Activated CD8-positive, alpha-beta T cell treated with anti-CD3 and anti-CD28 coated beads for 36 hours (primary cell): ENCODE data around the gene MBTPS1. TPM values are rescaled to one million over a fixed set of nuclear protein-coding genes. Genes with fewer than 3 reads are reported as not detected.
"Not testable (repeated sequence)": the region's sequence is repeated elsewhere in the genome, so short reads cannot be mapped to it uniquely, and the experiment has no call there.

ENCODE experiments used
- ATAC-seq: fragments of 200-7000 bp; cut with Tn5 transposase; one replicate; pipeline ENCODE4 v1.10.0; 2021; ENCODE audit warnings: mild to moderate bottlenecking, moderate library complexity
- CTCF ChIA-PET: fragments of 350-600 bp; sonication (Branson Sonifier 250); formaldehyde crosslinking; loops from one replicate; lab custom pipeline; 2021; ENCODE audit warnings: antibody characterized with exemption; lab: Charles Lee
- POLR2A ChIA-PET: fragments of 350-600 bp; sonication (Branson Sonifier 250); formaldehyde crosslinking; loops from one replicate; lab custom pipeline; 2021; ENCODE audit warnings: antibody characterized with exemption; lab: Charles Lee
- DNase-seq: peaks from one replicate; pipeline ENCODE4 v3.0.0-alpha.2; 2020
- H3K27ac Mint-ChIP-seq: one replicate; pipeline ENCODE4 v1.8.0; 2021; ENCODE audit warnings: mild to moderate bottlenecking, mixed read lengths
- H3K27me3 Mint-ChIP-seq: one replicate; pipeline ENCODE4 v1.8.0; 2021; ENCODE audit warnings: mixed read lengths
- H3K36me3 Mint-ChIP-seq: one replicate; pipeline ENCODE4 v1.8.0; 2021; ENCODE audit warnings: low read depth, mixed read lengths
- H3K4me1 Mint-ChIP-seq: one replicate; pipeline ENCODE4 v1.8.0; 2021; ENCODE audit warnings: low read depth, mixed read lengths
- H3K4me3 Mint-ChIP-seq: one replicate; pipeline ENCODE4 v1.8.0; 2021; ENCODE audit warnings: mild to moderate bottlenecking, moderate library complexity, mixed read lengths
- H3K9me3 Mint-ChIP-seq: one replicate; pipeline ENCODE4 v1.8.0; 2021; ENCODE audit warnings: mixed read lengths
- CTCF ChIP-seq: fragments of 200-600 bp; IDR thresholded peaks from one replicate; pipeline ENCODE4 v1.8.0; 2022; ENCODE audit warnings: antibody characterized with exemption, mild to moderate bottlenecking
- intact Hi-C: fragments of 100-400 bp; cut with micrococcal nuclease; formaldehyde crosslinking; loops from one replicate; pipeline ENCODE4 v1.10.0; 2022
- total RNA-seq, 2 experiments: library from RNA; stranded (reverse); gene quantifications; one replicate each; pipeline ENCODE4 v1.2.3, GENCODE V29; 2021

The MBTPS1 gene
- total RNA-seq, 2 experiments from 2014 or later, result 31.5 to 31.7 TPM

- Mint-ChIP-seq H3K36me3 (peaks cover 5% of the 10 kb centered on the region), H3K27me3 (no peaks in the 10 kb centered on the region), H3K27ac (peak overlapping the region; percentile 87), H3K4me1 (peaks cover 33% of the 10 kb centered on the region), H3K9me3 (no peaks in the 10 kb centered on the region), H3K4me3 (peak overlapping the region; percentile 94)
- CTCF ChIA-PET, result interaction anchor here (0.7 to 6.1 kb wide), 12 partner anchors 12 to 159 kb away, joined by 3 to 40 read pairs (median 9); partner anchors contain the start of genes DNAAF1, HSDL1 and TAF1C
- peak; percentile 48 for TF ChIP-seq CTCF
- intact Hi-C loops, result no loop called here
- DNase-seq (peak; percentile 73), ATAC-seq (peak; percentile 40)
- POLR2A ChIA-PET, result interaction anchor here (0.7 to 3.5 kb wide), 17 partner anchors 10 to 398 kb away, joined by 3 to 26 read pairs (median 5); partner anchors contain the start of genes DNAAF1, HSDL1 and TAF1C
These were observed 623 bp downstream of the MBTPS1 start for GRCh38 chr16:84115919-84116719.

GRCh38 chr16:84111949-84112348 is 4.8 kb downstream of the MBTPS1 start:
- H3K4me1 Mint-ChIP-seq, result peaks cover 50% of the 10 kb centered on the region
- H3K27ac Mint-ChIP-seq, H3K9me3 Mint-ChIP-seq, ATAC-seq, H3K36me3 Mint-ChIP-seq, H3K4me3 Mint-ChIP-seq, intact Hi-C loops, H3K27me3 Mint-ChIP-seq: not testable (repeated sequence)
- CTCF ChIA-PET, result interaction anchor here (0.9 to 1.4 kb wide), 3 partner anchors 11 to 156 kb away, joined by 3 to 4 read pairs (median 3); no protein-coding TSS in a partner anchor
- DNase-seq, result peak; percentile 54
- POLR2A ChIA-PET, result interaction anchor here (1.1 kb wide), 1 partner anchor 33 kb away, joined by 3 read pairs; the partner anchor contains the start of genes DNAAF1 and HSDL1

- ChIA-PET CTCF (interaction anchor here (0.9 to 1.4 kb wide), 3 partner anchors 11 to 155 kb away, joined by 3 to 4 read pairs (median 3); no protein-coding TSS in a partner anchor), POLR2A (interaction anchor here (1.1 kb wide), 1 partner anchor 34 kb away, joined by 3 read pairs; the partner anchor contains the start of genes DNAAF1 and HSDL1)
- Mint-ChIP-seq H3K36me3 (peaks cover 4% of the 10 kb centered on the region), H3K4me3 (no peak overlapping the region), H3K9me3 (no peaks in the 10 kb centered on the region), H3K27me3 (no peaks in the 10 kb centered on the region), H3K4me1 (peaks cover 55% of the 10 kb centered on the region), H3K27ac (no peak overlapping the region)
- DNase-seq, result no peak
- no peak for ATAC-seq
- intact Hi-C loops, result no loop called here
- no peak for TF ChIP-seq CTCF
These were observed 5.2 kb downstream of the MBTPS1 start for GRCh38 chr16:84111525-84111924.

- POLR2A ChIA-PET, result interaction anchor here (1.1 kb wide), 1 partner anchor 13 kb away, joined by 3 read pairs; no protein-coding TSS in a partner anchor
- no peak for TF ChIP-seq CTCF
- CTCF ChIA-PET, result interaction anchor here (0.9 to 1.9 kb wide), 4 partner anchors 10 to 154 kb away, joined by 3 to 7 read pairs (median 4); partner anchors contain the start of gene TAF1C
- Mint-ChIP-seq H3K4me1 (peaks cover 59% of the 10 kb centered on the region), H3K27ac (peak overlapping the region; percentile 31), H3K9me3 (no peaks in the 10 kb centered on the region), H3K27me3 (no peaks in the 10 kb centered on the region), H3K4me3 (no peak overlapping the region), H3K36me3 (peaks cover 2% of the 10 kb centered on the region)
- ATAC-seq (no peak), DNase-seq (no peak)
- intact Hi-C loops, result no loop called here
These were observed 6.2 kb downstream of the MBTPS1 start for GRCh38 chr16:84110527-84110926.

- H3K27ac Mint-ChIP-seq, result peak overlapping the region; percentile 67
- no peak for TF ChIP-seq CTCF
- ChIA-PET POLR2A (no interaction called here), CTCF (interaction anchor here (1.0 to 1.9 kb wide), 3 partner anchors 26 to 77 kb away, joined by 4 to 7 read pairs (median 4); partner anchors contain the start of gene TAF1C)
- no peak for ATAC-seq
- intact Hi-C loops, result no loop called here
- H3K4me3 Mint-ChIP-seq, result no peak overlapping the region
- DNase-seq, result no peak
- no peaks in the 10 kb centered on the region for H3K36me3 Mint-ChIP-seq
- H3K27me3 Mint-ChIP-seq, result no peaks in the 10 kb centered on the region
- H3K9me3 Mint-ChIP-seq, result no peaks in the 10 kb centered on the region
- H3K4me1 Mint-ChIP-seq, result peaks cover 58% of the 10 kb centered on the region
These were observed 7.0 kb downstream of the MBTPS1 start for GRCh38 chr16:84109598-84110335.
